IMR-90 (cell line): Measurements from ENCODE around the gene NTM.

Experiments used
- CEBPB ChIP-seq: IDR thresholded peaks from 2 replicates; pipeline ENCODE4 v1.6.1; 2012; ENCODE audit warnings: low read depth, low read length, improper control_type of control experiment
- MXI1 ChIP-seq: IDR thresholded peaks from 2 replicates; pipeline ENCODE4 v1.6.1; 2012; ENCODE audit warnings: low read depth, mild to moderate bottlenecking, low read length, moderate library complexity, borderline replicate concordance
- POLR2A ChIP-seq: IDR thresholded peaks from 2 replicates; pipeline ENCODE4 v1.6.1; 2012; ENCODE audit warnings: mild to moderate bottlenecking, low read depth, low read length
- RAD21 ChIP-seq: IDR thresholded peaks from 2 replicates; pipeline ENCODE4 v1.6.1; 2012; ENCODE audit warnings: low read length, improper control_type of control experiment
- RFX5 ChIP-seq: IDR thresholded peaks from 2 replicates; pipeline ENCODE4 v1.8.0; 2012; ENCODE audit warnings: low read depth, mild to moderate bottlenecking, low read length, moderate library complexity
- TF ChIP-seq, protein P1 (sequence below): conservative IDR thresholded peaks from 2 replicates; pipeline ENCODE4 v1.5.1; 2012; ENCODE audit warnings: mild to moderate bottlenecking, low read depth, low read length, improper control_type of control experiment
- TF ChIP-seq, protein P2 (sequence below): fragments of 150-350 bp; IDR thresholded peaks from 2 replicates; pipeline ENCODE4 v1.6.1; 2016; ENCODE audit warnings: low read depth, mild to moderate bottlenecking, low read length, moderate library complexity, borderline replicate concordance
- TF ChIP-seq, protein P3 (sequence below): fragments of 150-350 bp; IDR thresholded peaks from 2 replicates; pipeline ENCODE4 v1.6.1; 2017; ENCODE audit warnings: mild to moderate bottlenecking, antibody characterized with exemption, low read length, low read depth

DNA sequence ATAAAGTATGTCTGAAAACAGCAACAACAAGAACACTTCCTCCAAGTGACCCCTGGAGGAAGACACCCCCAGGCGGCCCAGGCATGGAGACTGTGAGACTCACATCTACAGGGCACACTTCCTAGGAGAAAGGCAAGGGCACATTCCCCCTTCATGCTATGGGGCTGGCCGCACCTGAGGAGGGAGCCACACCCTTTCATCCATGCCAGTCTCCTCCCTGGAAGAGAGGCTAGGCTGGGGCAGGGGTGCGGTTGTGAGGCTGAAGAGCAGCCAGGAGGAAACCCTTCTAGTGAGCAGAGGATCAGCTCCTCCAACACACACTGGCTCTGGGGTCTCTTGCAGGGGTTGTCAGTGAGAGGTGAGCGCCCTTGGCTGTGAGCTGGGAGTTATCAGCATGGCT, 678.8 kb downstream of the NTM start:
- TF ChIP-seq, protein P1, sequence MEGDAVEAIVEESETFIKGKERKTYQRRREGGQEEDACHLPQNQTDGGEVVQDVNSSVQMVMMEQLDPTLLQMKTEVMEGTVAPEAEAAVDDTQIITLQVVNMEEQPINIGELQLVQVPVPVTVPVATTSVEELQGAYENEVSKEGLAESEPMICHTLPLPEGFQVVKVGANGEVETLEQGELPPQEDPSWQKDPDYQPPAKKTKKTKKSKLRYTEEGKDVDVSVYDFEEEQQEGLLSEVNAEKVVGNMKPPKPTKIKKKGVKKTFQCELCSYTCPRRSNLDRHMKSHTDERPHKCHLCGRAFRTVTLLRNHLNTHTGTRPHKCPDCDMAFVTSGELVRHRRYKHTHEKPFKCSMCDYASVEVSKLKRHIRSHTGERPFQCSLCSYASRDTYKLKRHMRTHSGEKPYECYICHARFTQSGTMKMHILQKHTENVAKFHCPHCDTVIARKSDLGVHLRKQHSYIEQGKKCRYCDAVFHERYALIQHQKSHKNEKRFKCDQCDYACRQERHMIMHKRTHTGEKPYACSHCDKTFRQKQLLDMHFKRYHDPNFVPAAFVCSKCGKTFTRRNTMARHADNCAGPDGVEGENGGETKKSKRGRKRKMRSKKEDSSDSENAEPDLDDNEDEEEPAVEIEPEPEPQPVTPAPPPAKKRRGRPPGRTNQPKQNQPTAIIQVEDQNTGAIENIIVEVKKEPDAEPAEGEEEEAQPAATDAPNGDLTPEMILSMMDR: no peak
- TF ChIP-seq POLR2A (no peak), MXI1 (no peak), RAD21 (no peak), RFX5 (no peak), CEBPB (no peak)
- TF ChIP-seq, protein P2, sequence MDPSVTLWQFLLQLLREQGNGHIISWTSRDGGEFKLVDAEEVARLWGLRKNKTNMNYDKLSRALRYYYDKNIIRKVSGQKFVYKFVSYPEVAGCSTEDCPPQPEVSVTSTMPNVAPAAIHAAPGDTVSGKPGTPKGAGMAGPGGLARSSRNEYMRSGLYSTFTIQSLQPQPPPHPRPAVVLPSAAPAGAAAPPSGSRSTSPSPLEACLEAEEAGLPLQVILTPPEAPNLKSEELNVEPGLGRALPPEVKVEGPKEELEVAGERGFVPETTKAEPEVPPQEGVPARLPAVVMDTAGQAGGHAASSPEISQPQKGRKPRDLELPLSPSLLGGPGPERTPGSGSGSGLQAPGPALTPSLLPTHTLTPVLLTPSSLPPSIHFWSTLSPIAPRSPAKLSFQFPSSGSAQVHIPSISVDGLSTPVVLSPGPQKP: no peak
- TF ChIP-seq, protein P3, sequence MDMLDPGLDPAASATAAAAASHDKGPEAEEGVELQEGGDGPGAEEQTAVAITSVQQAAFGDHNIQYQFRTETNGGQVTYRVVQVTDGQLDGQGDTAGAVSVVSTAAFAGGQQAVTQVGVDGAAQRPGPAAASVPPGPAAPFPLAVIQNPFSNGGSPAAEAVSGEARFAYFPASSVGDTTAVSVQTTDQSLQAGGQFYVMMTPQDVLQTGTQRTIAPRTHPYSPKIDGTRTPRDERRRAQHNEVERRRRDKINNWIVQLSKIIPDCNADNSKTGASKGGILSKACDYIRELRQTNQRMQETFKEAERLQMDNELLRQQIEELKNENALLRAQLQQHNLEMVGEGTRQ: no peak
